Measurements from ENCODE around the gene PLAA.

The PLAA gene

DNA sequence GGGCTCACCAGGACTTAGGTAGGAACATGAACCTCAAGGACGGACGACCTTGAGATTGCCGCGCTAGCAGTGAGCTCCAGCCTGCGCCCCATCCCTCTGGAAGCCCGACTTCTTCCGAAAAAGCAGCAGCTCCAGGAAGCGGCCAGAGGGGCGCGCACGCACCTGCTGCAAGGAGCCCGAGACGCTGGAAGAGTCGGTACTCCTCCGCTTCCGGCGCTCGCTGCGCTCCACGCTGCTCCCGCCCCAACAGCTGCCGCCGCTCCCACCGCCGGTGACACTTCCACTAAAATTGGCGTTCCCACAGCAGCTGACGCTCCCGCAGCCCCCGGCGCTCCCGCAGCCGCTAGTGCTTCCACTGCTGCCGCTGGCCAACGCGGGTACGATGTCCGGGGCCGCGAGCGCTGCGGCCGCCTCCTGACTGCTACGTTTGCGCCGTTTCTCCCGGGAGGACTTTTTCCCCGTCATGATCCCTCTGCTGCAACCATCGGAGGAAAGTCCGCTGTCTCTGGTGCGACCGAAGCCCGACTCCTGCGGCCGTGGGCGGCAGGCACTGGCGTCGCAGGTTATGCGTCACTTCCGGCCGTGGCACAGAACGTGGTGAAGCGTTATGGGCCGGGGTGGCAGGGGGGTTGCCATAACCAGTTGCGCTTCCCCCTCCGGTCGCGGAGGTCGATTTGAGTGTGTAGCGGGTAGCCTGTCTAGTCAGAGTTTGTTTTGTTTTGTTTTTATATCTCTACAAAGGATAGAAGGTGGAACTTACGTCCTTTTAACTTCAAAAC, 54.6 kb downstream of the PLAA start, which contains the start of gene CAAP1:
TSS of gene CAAP1 (minus strand) at position 552 of the 779 bp plus-strand sequence. CDS start at position 465, 87 bp downstream.
- peak within 1 kb of the TSS; percentile 33 for H3K4me2 ChIP-seq (ENCODE audit: insufficient read depth, low read length, poor library complexity, severe bottlenecking)
- peak within 1 kb of the TSS; percentile 100 for H2AFZ ChIP-seq (ENCODE audit: low read length)
- H4K91ac ChIP-seq (ENCODE audit: low read depth, low read length, poor library complexity) = no peak within 1 kb of the TSS
- H2BK15ac ChIP-seq (ENCODE audit: low read length) = peak within 1 kb of the TSS; percentile 89
- peak within 1 kb of the TSS; percentile 93 for H3K23ac ChIP-seq (ENCODE audit: low read depth, low read length, poor library complexity)
- peak within 1 kb of the TSS; percentile 99 for H3K18ac ChIP-seq (ENCODE audit: low read length)
- no peaks in the 10 kb centered on the region for H3K27me3 ChIP-seq (ENCODE audit: control insufficient read depth in 3 of 3, insufficient read depth in 3 of 3, low read depth in 1 of 3, low read length in 3 of 3)
- peak within 1 kb of the TSS; percentile 98 for H3K9ac ChIP-seq (ENCODE audit: low read depth, low read length, poor library complexity)
- H3K4me1 ChIP-seq (ENCODE audit: control insufficient read depth in 2 of 2, insufficient read depth in 1 of 2, low read depth in 1 of 2, low read length in 2 of 2) = peaks cover 0 to 3% of the 10 kb centered on the region in 2 donors
- WGBS, 2 donors (ENCODE audit: extremely low coverage in 2 of 2, insufficient read length in 2 of 2, insufficient replicate concordance in 1 of 2) = no CpG with 5 or more reads among the region's 70 CpGs
- H2BK5ac ChIP-seq (ENCODE audit: low read length) = peak within 1 kb of the TSS; percentile 82
- H3K27ac ChIP-seq (replicated peaks; ENCODE audit: low read length) = peak within 1 kb of the TSS; percentile 98
- peak within 1 kb of the TSS; percentile 41 for H2BK12ac ChIP-seq (ENCODE audit: low read length)
- peak within 1 kb of the TSS; percentile 84 for H2AK5ac ChIP-seq (ENCODE audit: low read depth, low read length)
- H2BK120ac ChIP-seq (ENCODE audit: low read depth, low read length) = no peak within 1 kb of the TSS
- peaks cover 0 to 12% of the 10 kb centered on the region in 2 donors for H3K36me3 ChIP-seq (replicated peaks in 1 of 2; ENCODE audit: control insufficient read depth in 2 of 2, insufficient read depth in 2 of 2, low read length in 2 of 2)
- H3K79me1 ChIP-seq (ENCODE audit: low read depth, low read length) = peaks cover 4% of the 10 kb centered on the region
- H3K4me3 ChIP-seq (ENCODE audit: low read length in 2 of 2) = peak within 1 kb of the TSS; percentile 98 to 99
- H3K9me3 ChIP-seq (replicated peaks in 1 of 2; ENCODE audit: control insufficient read depth in 2 of 2, insufficient read depth in 1 of 2, low read depth in 1 of 2, low read length in 2 of 2) = no peaks in the 10 kb centered on the region
- peak; percentile 81 for DNase-seq (ENCODE audit: low spot score)
- H3K14ac ChIP-seq (ENCODE audit: low read length) = peak within 1 kb of the TSS; percentile 99
- peak within 1 kb of the TSS; percentile 92 for H4K8ac ChIP-seq (ENCODE audit: low read depth, low read length)
- peak within 1 kb of the TSS; percentile 93 for H3K4ac ChIP-seq (ENCODE audit: low read length)

DNA sequence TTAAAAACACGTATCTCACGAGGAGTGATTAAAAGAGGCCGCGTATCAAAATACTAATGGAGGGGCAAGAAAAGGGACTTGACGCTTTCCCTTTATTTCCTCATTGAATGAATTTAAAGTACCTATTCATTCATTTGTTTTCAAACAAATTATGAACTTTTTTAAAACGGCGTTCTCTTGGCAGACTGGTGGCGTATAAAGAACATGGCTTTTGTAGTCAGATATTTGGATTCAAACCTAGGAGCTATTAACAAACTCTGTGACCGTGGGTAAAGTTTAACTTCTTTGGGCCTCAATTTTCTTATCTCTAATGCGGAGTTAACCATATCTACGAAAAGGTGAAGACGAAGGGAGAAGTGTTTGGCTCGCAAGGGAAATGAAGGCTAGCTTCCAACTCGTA, 55.3 kb downstream of the PLAA start:
- peaks cover 4% of the 10 kb centered on the region for H3K79me1 ChIP-seq (ENCODE audit: low read depth, low read length)
- peak overlapping the region; percentile 100 for H2AFZ ChIP-seq (ENCODE audit: low read length)
- peaks cover 0 to 3% of the 10 kb centered on the region in 2 donors for H3K4me1 ChIP-seq (ENCODE audit: control insufficient read depth in 2 of 2, insufficient read depth in 1 of 2, low read depth in 1 of 2, low read length in 2 of 2)
- H2BK15ac ChIP-seq (ENCODE audit: low read length) = no peak overlapping the region
- no peak overlapping the region for H2AK5ac ChIP-seq (ENCODE audit: low read depth, low read length)
- no peak overlapping the region for H4K8ac ChIP-seq (ENCODE audit: low read depth, low read length)
- H3K27ac ChIP-seq (replicated peaks; ENCODE audit: low read length) = peak overlapping the region; percentile 98
- peaks cover 0 to 18% of the 10 kb centered on the region in 2 donors for H3K36me3 ChIP-seq (replicated peaks in 1 of 2; ENCODE audit: control insufficient read depth in 2 of 2, insufficient read depth in 2 of 2, low read length in 2 of 2)
- H3K23ac ChIP-seq (ENCODE audit: low read depth, low read length, poor library complexity) = no peak overlapping the region
- peak overlapping the region; percentile 31 for H3K4me2 ChIP-seq (ENCODE audit: insufficient read depth, low read length, poor library complexity, severe bottlenecking)
- no peak overlapping the region for H2BK12ac ChIP-seq (ENCODE audit: low read length)
- H3K27me3 ChIP-seq (ENCODE audit: control insufficient read depth in 3 of 3, insufficient read depth in 3 of 3, low read depth in 1 of 3, low read length in 3 of 3) = no peaks in the 10 kb centered on the region
- H3K18ac ChIP-seq (ENCODE audit: low read length) = no peak overlapping the region
- H3K14ac ChIP-seq (ENCODE audit: low read length) = no peak overlapping the region
- H4K91ac ChIP-seq (ENCODE audit: low read depth, low read length, poor library complexity) = no peak overlapping the region
- H2BK5ac ChIP-seq (ENCODE audit: low read length) = no peak overlapping the region
- H3K9me3 ChIP-seq (replicated peaks in 1 of 2; ENCODE audit: control insufficient read depth in 2 of 2, insufficient read depth in 1 of 2, low read depth in 1 of 2, low read length in 2 of 2) = no peaks in the 10 kb centered on the region
- no CpG with 5 or more reads among the region's 14 CpGs for WGBS, 2 donors (ENCODE audit: extremely low coverage in 2 of 2, insufficient read length in 2 of 2, insufficient replicate concordance in 1 of 2)
- H2BK120ac ChIP-seq (ENCODE audit: low read depth, low read length) = no peak overlapping the region
- no peak overlapping the region for H3K4ac ChIP-seq (ENCODE audit: low read length)
- peak overlapping the region; percentile 98 to 99 for H3K4me3 ChIP-seq (ENCODE audit: low read length in 2 of 2)
- no peak overlapping the region for H3K9ac ChIP-seq (ENCODE audit: low read depth, low read length, poor library complexity)
- DNase-seq (ENCODE audit: low spot score) = no peak

DNA sequence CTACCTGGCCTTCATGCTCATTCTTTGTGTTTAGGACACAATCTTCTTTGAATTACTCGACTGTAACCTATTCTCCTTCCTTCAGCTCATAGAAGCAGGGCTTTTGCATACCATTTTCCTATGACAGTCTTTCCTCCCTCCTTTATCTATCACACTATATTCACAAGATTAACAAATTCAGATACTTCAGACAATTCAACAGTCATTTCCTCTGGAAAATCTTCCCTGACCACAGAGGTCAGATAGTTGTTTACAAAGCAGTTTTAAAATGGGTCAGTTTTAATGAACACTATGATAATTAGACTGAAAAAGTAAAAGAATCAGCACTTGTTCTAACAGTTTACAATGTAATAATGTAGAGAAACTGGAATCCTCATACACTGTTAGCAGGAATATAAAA, 58.8 kb downstream of the PLAA start:
- peaks cover 4% of the 10 kb centered on the region for H3K79me1 ChIP-seq (ENCODE audit: low read depth, low read length)
- H3K4me3 ChIP-seq (ENCODE audit: low read length in 2 of 2) = no peak overlapping the region
- H3K36me3 ChIP-seq (replicated peaks in 1 of 2; ENCODE audit: control insufficient read depth in 2 of 2, insufficient read depth in 2 of 2, low read length in 2 of 2) = peaks cover 0 to 50% of the 10 kb centered on the region in 2 donors
- peaks cover 0 to 3% of the 10 kb centered on the region in 2 donors for H3K4me1 ChIP-seq (ENCODE audit: control insufficient read depth in 2 of 2, insufficient read depth in 1 of 2, low read depth in 1 of 2, low read length in 2 of 2)
- H3K27me3 ChIP-seq (ENCODE audit: control insufficient read depth in 3 of 3, insufficient read depth in 3 of 3, low read depth in 1 of 3, low read length in 3 of 3) = no peaks in the 10 kb centered on the region
- no peak overlapping the region for H2BK5ac ChIP-seq (ENCODE audit: low read length)
- no peak overlapping the region for H3K14ac ChIP-seq (ENCODE audit: low read length)
- H3K18ac ChIP-seq (ENCODE audit: low read length) = no peak overlapping the region
- H2BK15ac ChIP-seq (ENCODE audit: low read length) = no peak overlapping the region
- no peak overlapping the region for H3K4ac ChIP-seq (ENCODE audit: low read length)
- no peak overlapping the region for H2BK120ac ChIP-seq (ENCODE audit: low read depth, low read length)
- H3K9ac ChIP-seq (ENCODE audit: low read depth, low read length, poor library complexity) = no peak overlapping the region
- no peak overlapping the region for H4K8ac ChIP-seq (ENCODE audit: low read depth, low read length)
- H2AK5ac ChIP-seq (ENCODE audit: low read depth, low read length) = no peak overlapping the region
- no peak overlapping the region for H4K91ac ChIP-seq (ENCODE audit: low read depth, low read length, poor library complexity)
- no CpG with 5 or more reads among the region's 1 CpG for WGBS, 2 donors (ENCODE audit: extremely low coverage in 2 of 2, insufficient read length in 2 of 2, insufficient replicate concordance in 1 of 2)
- no peak for DNase-seq (ENCODE audit: low spot score)
- no peak overlapping the region for H2BK12ac ChIP-seq (ENCODE audit: low read length)
- H3K9me3 ChIP-seq (replicated peaks in 1 of 2; ENCODE audit: control insufficient read depth in 2 of 2, insufficient read depth in 1 of 2, low read depth in 1 of 2, low read length in 2 of 2) = peaks cover 0 to 9% of the 10 kb centered on the region in 2 donors
- H3K4me2 ChIP-seq (ENCODE audit: insufficient read depth, low read length, poor library complexity, severe bottlenecking) = no peak overlapping the region
- H3K23ac ChIP-seq (ENCODE audit: low read depth, low read length, poor library complexity) = no peak overlapping the region
- H2AFZ ChIP-seq (ENCODE audit: low read length) = no peak overlapping the region
- H3K27ac ChIP-seq (replicated peaks; ENCODE audit: low read length) = no peak overlapping the region

DNA sequence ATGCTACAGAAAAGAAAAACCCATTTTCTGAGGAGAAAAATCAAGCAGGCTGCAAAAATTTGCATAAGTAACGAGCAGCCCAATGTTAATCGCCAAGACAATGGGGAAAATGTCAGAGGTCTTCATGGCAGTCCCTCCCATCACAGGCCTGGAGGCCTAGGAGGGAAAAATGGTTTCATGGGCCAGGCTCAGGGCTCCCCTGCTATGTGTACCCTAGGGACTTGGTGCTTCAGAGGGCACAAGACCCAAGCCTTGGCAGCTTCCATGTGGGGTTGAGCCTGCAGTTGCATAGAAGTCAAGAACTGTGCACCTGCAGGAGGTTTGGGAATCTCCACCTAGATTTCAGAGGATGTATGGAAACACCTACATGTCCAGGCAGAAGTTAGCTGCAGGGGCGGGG, 64.9 kb downstream of the PLAA start:
- H3K36me3 ChIP-seq (replicated peaks in 1 of 2; ENCODE audit: control insufficient read depth in 2 of 2, insufficient read depth in 2 of 2, low read length in 2 of 2) = peaks cover 18 to 96% of the 10 kb centered on the region in 2 donors
- H3K9ac ChIP-seq (ENCODE audit: low read depth, low read length, poor library complexity) = no peak overlapping the region
- no peak overlapping the region for H2AFZ ChIP-seq (ENCODE audit: low read length)
- no peak overlapping the region for H3K18ac ChIP-seq (ENCODE audit: low read length)
- H3K9me3 ChIP-seq (replicated peaks in 1 of 2; ENCODE audit: control insufficient read depth in 2 of 2, insufficient read depth in 1 of 2, low read depth in 1 of 2, low read length in 2 of 2) = peaks cover 6 to 40% of the 10 kb centered on the region in 2 donors
- H2AK5ac ChIP-seq (ENCODE audit: low read depth, low read length) = no peak overlapping the region
- H2BK120ac ChIP-seq (ENCODE audit: low read depth, low read length) = no peak overlapping the region
- H3K23ac ChIP-seq (ENCODE audit: low read depth, low read length, poor library complexity) = no peak overlapping the region
- H3K4me1 ChIP-seq (ENCODE audit: control insufficient read depth in 2 of 2, insufficient read depth in 1 of 2, low read depth in 1 of 2, low read length in 2 of 2) = no peaks in the 10 kb centered on the region
- no peak for DNase-seq (ENCODE audit: low spot score)
- H3K14ac ChIP-seq (ENCODE audit: low read length) = no peak overlapping the region
- WGBS, 2 donors (ENCODE audit: extremely low coverage in 2 of 2, insufficient read length in 2 of 2, insufficient replicate concordance in 1 of 2) = no CpG with 5 or more reads among the region's 3 CpGs
- no peak overlapping the region for H3K4ac ChIP-seq (ENCODE audit: low read length)
- no peaks in the 10 kb centered on the region for H3K27me3 ChIP-seq (ENCODE audit: control insufficient read depth in 3 of 3, insufficient read depth in 3 of 3, low read depth in 1 of 3, low read length in 3 of 3)
- H3K79me1 ChIP-seq (ENCODE audit: low read depth, low read length) = no peaks in the 10 kb centered on the region
- no peak overlapping the region for H4K91ac ChIP-seq (ENCODE audit: low read depth, low read length, poor library complexity)
- no peak overlapping the region for H3K27ac ChIP-seq (replicated peaks; ENCODE audit: low read length)
- H2BK5ac ChIP-seq (ENCODE audit: low read length) = no peak overlapping the region
- H2BK12ac ChIP-seq (ENCODE audit: low read length) = no peak overlapping the region
- no peak overlapping the region for H3K4me2 ChIP-seq (ENCODE audit: insufficient read depth, low read length, poor library complexity, severe bottlenecking)
- peak overlapping the region in 1 of 2 donors; percentile 6 for H3K4me3 ChIP-seq (ENCODE audit: low read length in 2 of 2)
- H4K8ac ChIP-seq (ENCODE audit: low read depth, low read length) = no peak overlapping the region
- no peak overlapping the region for H2BK15ac ChIP-seq (ENCODE audit: low read length)
